ENCODE data around the gene SREBF1. TPM values are rescaled to one million over a fixed set of nuclear protein-coding genes. Genes with fewer than 3 reads are reported as not detected.

Gene SREBF1
- polyA plus RNA-seq, 3 donors: 7.6 to 35.9 (median 10.5) TPM

DNA sequence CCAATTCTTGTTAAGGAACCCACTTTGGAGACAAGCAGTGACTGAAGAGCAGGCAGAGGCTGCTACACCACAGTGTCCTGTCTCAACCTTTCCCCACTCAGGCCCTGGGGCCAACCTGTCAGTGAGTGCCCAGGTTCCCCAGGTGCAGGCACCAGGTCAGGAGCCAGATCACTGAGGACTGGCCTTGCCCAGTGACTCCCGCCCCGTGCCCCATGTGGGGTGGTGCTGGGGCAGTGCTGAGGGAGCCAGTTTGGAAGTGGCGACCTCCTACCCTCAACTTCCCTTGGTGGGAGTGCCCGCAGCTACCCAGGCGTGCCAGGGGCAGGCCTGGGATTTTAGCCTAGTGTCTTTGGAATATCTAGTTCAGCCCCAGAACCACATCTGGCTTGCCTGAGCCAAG, 29.3 kb downstream of the SREBF1 start:
- DNase-seq: no peak
- Mint-ChIP-seq H3K4me1 (no peaks in the 10 kb centered on the region), H3K36me3 (peaks cover 40 to 46% of the 10 kb centered on the region in 2 donors), H3K27ac (no peak overlapping the region), H3K27me3 (ENCODE audit: low read depth in 3 of 3) (peaks cover 0 to 2% (median 0%) of the 10 kb centered on the region in 3 donors), H3K4me3 (no peak overlapping the region), H3K9me3 (no peaks in the 10 kb centered on the region)
- H3K9ac ChIP-seq (ENCODE audit: insufficient read depth, low read length, poor library complexity, severe bottlenecking): no peak overlapping the region
- intact Hi-C loops (cut with micrococcal nuclease): no loop called here
- H3K27ac ChIP-seq (ENCODE audit: low read depth in 1 of 2, low read length in 2 of 2): no peak overlapping the region
- 94% methylated on average over 2 of the region's 5 CpGs for WGBS (ENCODE audit: insufficient coverage)
- H3K79me2 ChIP-seq (ENCODE audit: insufficient read depth, low read length): no peaks in the 10 kb centered on the region
- no peak overlapping the region for H2AFZ ChIP-seq (ENCODE audit: insufficient read depth, low read depth, low read length, poor library complexity, severe bottlenecking)
- H3K9me3 ChIP-seq (replicated peaks in 1 of 2; ENCODE audit: control insufficient read depth in 1 of 2, insufficient read depth in 1 of 2, low read length in 2 of 2): no peaks in the 10 kb centered on the region
- peaks cover 11% of the 10 kb centered on the region for H4K20me1 ChIP-seq (ENCODE audit: insufficient read depth, low read length)
- no peaks in the 10 kb centered on the region for H3K4me1 ChIP-seq (ENCODE audit: control insufficient read depth in 1 of 2, insufficient read depth in 2 of 2, low read length in 2 of 2)
- H3K4me3 ChIP-seq (replicated peaks in 1 of 3; ENCODE audit: low read depth in 2 of 3, low read length in 3 of 3): no peak overlapping the region
- no peak overlapping the region for H3K4me2 ChIP-seq (replicated peaks; ENCODE audit: extremely low read depth, low read length, poor library complexity, severe bottlenecking)
- TF ChIP-seq, protein P1, sequence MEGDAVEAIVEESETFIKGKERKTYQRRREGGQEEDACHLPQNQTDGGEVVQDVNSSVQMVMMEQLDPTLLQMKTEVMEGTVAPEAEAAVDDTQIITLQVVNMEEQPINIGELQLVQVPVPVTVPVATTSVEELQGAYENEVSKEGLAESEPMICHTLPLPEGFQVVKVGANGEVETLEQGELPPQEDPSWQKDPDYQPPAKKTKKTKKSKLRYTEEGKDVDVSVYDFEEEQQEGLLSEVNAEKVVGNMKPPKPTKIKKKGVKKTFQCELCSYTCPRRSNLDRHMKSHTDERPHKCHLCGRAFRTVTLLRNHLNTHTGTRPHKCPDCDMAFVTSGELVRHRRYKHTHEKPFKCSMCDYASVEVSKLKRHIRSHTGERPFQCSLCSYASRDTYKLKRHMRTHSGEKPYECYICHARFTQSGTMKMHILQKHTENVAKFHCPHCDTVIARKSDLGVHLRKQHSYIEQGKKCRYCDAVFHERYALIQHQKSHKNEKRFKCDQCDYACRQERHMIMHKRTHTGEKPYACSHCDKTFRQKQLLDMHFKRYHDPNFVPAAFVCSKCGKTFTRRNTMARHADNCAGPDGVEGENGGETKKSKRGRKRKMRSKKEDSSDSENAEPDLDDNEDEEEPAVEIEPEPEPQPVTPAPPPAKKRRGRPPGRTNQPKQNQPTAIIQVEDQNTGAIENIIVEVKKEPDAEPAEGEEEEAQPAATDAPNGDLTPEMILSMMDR (IDR thresholded peaks at IDR 0.05): no peak
- peaks cover 34 to 50% of the 10 kb centered on the region in 2 donors for H3K36me3 ChIP-seq (replicated peaks in 1 of 2; ENCODE audit: control insufficient read depth in 1 of 2, insufficient read depth in 2 of 2, low read length in 2 of 2)
- no peaks in the 10 kb centered on the region for H3K27me3 ChIP-seq (ENCODE audit: control insufficient read depth in 2 of 2, insufficient read depth in 2 of 2, low read length in 2 of 2)

DNA sequence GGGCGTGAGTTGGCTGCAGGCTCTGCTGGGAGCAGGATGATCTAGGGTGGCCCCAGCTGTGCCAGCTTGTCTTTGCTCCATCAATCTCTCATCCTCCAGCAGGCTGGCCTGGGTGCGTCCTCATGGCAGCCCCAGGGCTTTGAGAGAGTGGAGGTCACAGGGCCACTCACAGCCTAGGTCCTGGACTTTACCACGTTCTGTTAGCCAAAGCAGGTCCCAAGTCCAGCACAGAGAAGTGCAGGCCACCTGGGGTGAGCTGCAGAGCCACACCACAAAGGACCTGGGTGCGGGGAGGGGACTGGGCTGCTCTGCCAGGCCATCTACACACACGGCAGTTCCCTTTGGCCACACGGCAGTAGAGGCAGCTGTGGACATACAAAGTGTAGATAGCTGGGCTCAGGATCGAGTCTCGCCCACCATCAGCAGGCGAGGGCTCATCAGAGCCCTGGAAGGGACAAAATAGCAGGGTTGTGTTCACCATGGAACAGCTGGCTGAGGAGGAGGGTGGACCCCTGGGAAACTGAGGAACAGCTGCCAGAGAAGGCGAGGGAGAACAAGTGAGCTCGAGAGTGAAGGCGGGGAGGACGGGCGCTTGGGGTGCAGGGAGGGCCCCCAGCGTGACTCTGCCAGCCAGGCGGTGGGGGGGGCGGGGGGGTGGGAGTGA, 30.0 kb downstream of the SREBF1 start:
- Histone ChIP-seq H3K4me2 (replicated peaks; ENCODE audit: extremely low read depth, low read length, poor library complexity, severe bottlenecking) (no peak overlapping the region), H3K27me3 (ENCODE audit: control insufficient read depth in 2 of 2, insufficient read depth in 2 of 2, low read length in 2 of 2) (no peaks in the 10 kb centered on the region), H3K4me3 (replicated peaks in 1 of 3; ENCODE audit: low read depth in 2 of 3, low read length in 3 of 3) (no peak overlapping the region), H3K36me3 (replicated peaks in 1 of 2; ENCODE audit: control insufficient read depth in 1 of 2, insufficient read depth in 2 of 2, low read length in 2 of 2) (peaks cover 31 to 48% of the 10 kb centered on the region in 2 donors), H3K4me1 (ENCODE audit: control insufficient read depth in 1 of 2, insufficient read depth in 2 of 2, low read length in 2 of 2) (no peaks in the 10 kb centered on the region), H4K20me1 (ENCODE audit: insufficient read depth, low read length) (peaks cover 6% of the 10 kb centered on the region), H3K9me3 (replicated peaks in 1 of 2; ENCODE audit: control insufficient read depth in 1 of 2, insufficient read depth in 1 of 2, low read length in 2 of 2) (no peaks in the 10 kb centered on the region), H2AFZ (ENCODE audit: insufficient read depth, low read depth, low read length, poor library complexity, severe bottlenecking) (no peak overlapping the region), H3K27ac (ENCODE audit: low read depth in 1 of 2, low read length in 2 of 2) (no peak overlapping the region), H3K79me2 (ENCODE audit: insufficient read depth, low read length) (no peaks in the 10 kb centered on the region), H3K9ac (ENCODE audit: insufficient read depth, low read length, poor library complexity, severe bottlenecking) (no peak overlapping the region)
- no peaks in the 10 kb centered on the region for H3K4me1 Mint-ChIP-seq
- H3K36me3 Mint-ChIP-seq: peaks cover 42 to 48% of the 10 kb centered on the region in 2 donors
- no peak for DNase-seq
- TF ChIP-seq, protein P1 (IDR thresholded peaks at IDR 0.05): no peak
- H3K9me3 Mint-ChIP-seq: no peaks in the 10 kb centered on the region
- H3K27me3 Mint-ChIP-seq (ENCODE audit: low read depth in 3 of 3): peaks cover 0 to 2% (median 2%) of the 10 kb centered on the region in 3 donors
- 97% methylated on average over 11 of the region's 17 CpGs for WGBS (ENCODE audit: insufficient coverage)
- intact Hi-C loops (cut with micrococcal nuclease): no loop called here
- no peak overlapping the region for H3K4me3 Mint-ChIP-seq
- H3K27ac Mint-ChIP-seq: no peak overlapping the region

Data from CD14-positive monocyte (primary cell).